ENCODE results near the gene ENPP3.

GRCh38 chr6:131728296-131728939, 91.3 kb downstream of the ENPP3 start:
- TF ChIP-seq ZNF274 (IDR thresholded peaks at IDR 0.05; ENCODE audit: low read depth, low read length) (no peak), SUZ12 (IDR thresholded peaks at IDR 0.05; ENCODE audit: extremely low read depth, insufficient read depth, insufficient read length) (no peak)
